ENCODE measurements around the gene CAMTA1. TPM values are rescaled to one million over a fixed set of nuclear protein-coding genes. Genes with fewer than 3 reads are reported as not detected.

The CAMTA1 gene
- polyA plus RNA-seq, 1 donor from 2014 or later = 162 TPM

- H3K27me3 ChIP-seq (ENCODE audit: insufficient read depth, low read depth, low read length) = no peaks in the 10 kb centered on the region
- no peaks in the 10 kb centered on the region for H3F3A ChIP-seq (ENCODE audit: insufficient read depth, low read length, poor library complexity, severe bottlenecking)
- no peak overlapping the region for H2AFZ ChIP-seq (ENCODE audit: low read depth, low read length)
- H3K9me2 ChIP-seq (ENCODE audit: insufficient read depth, low read length) = no peaks in the 10 kb centered on the region
- H3K36me3 ChIP-seq (ENCODE audit: insufficient read depth, low read length) = no peaks in the 10 kb centered on the region
- H4K20me1 ChIP-seq (ENCODE audit: insufficient read depth) = no peaks in the 10 kb centered on the region
- H3K79me2 ChIP-seq (replicated peaks; ENCODE audit: insufficient read depth, low read length) = no peaks in the 10 kb centered on the region
- H3K9me3 ChIP-seq (ENCODE audit: low read length) = no peaks in the 10 kb centered on the region
- TF ChIP-seq REST (IDR thresholded peaks at IDR 0.05; ENCODE audit: borderline replicate concordance) = no peak
- no peak for TF ChIP-seq SMC3 (conservative IDR thresholded peaks at IDR 0.05; ENCODE audit: poor library complexity)
- no peak for TF ChIP-seq CTCF (IDR thresholded peaks at IDR 0.05; ENCODE audit: poor library complexity, severe bottlenecking)
- TF ChIP-seq MXI1 (conservative IDR thresholded peaks at IDR 0.05; ENCODE audit: poor library complexity, severe bottlenecking) = no peak
- no peak for TF ChIP-seq POLR2AphosphoS5 (IDR thresholded peaks at IDR 0.05)
- H3K9ac ChIP-seq (ENCODE audit: low read length) = no peak overlapping the region
- no peak overlapping the region for H3K4me2 ChIP-seq (ENCODE audit: low read length)
- H3K4me3 ChIP-seq (ENCODE audit: low read length) = no peak overlapping the region
- H3K27ac ChIP-seq (ENCODE audit: low read length) = no peak overlapping the region
Measured at GRCh38 chr1:6996866-6997265, 211.6 kb downstream of the CAMTA1 start.

- no peak overlapping the region for H3K4me2 ChIP-seq (ENCODE audit: low read length)
- H3K27me3 ChIP-seq (ENCODE audit: insufficient read depth, low read depth, low read length) = no peaks in the 10 kb centered on the region
- no peak overlapping the region for H3K4me3 ChIP-seq (ENCODE audit: low read length)
- H3K79me2 ChIP-seq (replicated peaks; ENCODE audit: insufficient read depth, low read length) = no peaks in the 10 kb centered on the region
- H3K27ac ChIP-seq (ENCODE audit: low read length) = no peak overlapping the region
- H3K9ac ChIP-seq (ENCODE audit: low read length) = no peak overlapping the region
- TF ChIP-seq CTCF (IDR thresholded peaks at IDR 0.05; ENCODE audit: poor library complexity, severe bottlenecking) (no peak), POLR2AphosphoS5 (IDR thresholded peaks at IDR 0.05) (no peak), EZH2 (IDR thresholded peaks at IDR 0.05; ENCODE audit: borderline replicate concordance, insufficient read depth, low read length, poor library complexity, severe bottlenecking) (no peak), REST (IDR thresholded peaks at IDR 0.05; ENCODE audit: borderline replicate concordance) (no peak), EP300 (conservative IDR thresholded peaks at IDR 0.05; ENCODE audit: poor library complexity, severe bottlenecking) (no peak), TAF1 (IDR thresholded peaks at IDR 0.05; ENCODE audit: low read depth) (no peak), RAD21 (conservative IDR thresholded peaks at IDR 0.05) (no peak), MXI1 (conservative IDR thresholded peaks at IDR 0.05; ENCODE audit: poor library complexity, severe bottlenecking) (no peak), SMC3 (conservative IDR thresholded peaks at IDR 0.05; ENCODE audit: poor library complexity) (no peak)
- no peaks in the 10 kb centered on the region for H3K36me3 ChIP-seq (ENCODE audit: insufficient read depth, low read length)
- no peaks in the 10 kb centered on the region for H4K20me1 ChIP-seq (ENCODE audit: insufficient read depth)
- H2AFZ ChIP-seq (ENCODE audit: low read depth, low read length) = no peak overlapping the region
- no peaks in the 10 kb centered on the region for H3F3A ChIP-seq (ENCODE audit: insufficient read depth, low read length, poor library complexity, severe bottlenecking)
- no peaks in the 10 kb centered on the region for H3K9me3 ChIP-seq (ENCODE audit: low read length)
- H3K9me2 ChIP-seq (ENCODE audit: insufficient read depth, low read length) = no peaks in the 10 kb centered on the region
Measured at GRCh38 chr1:6998267-6998666, 213.0 kb downstream of the CAMTA1 start.

Data from neural cell (in vitro differentiated cells).